HG02642 (cell line): ENCODE results near the gene SIK3.

Experiments
- ATAC-seq: cut with Tn5 transposase; IDR thresholded peaks from one replicate; pipeline ENCODE4 v1.9.1; 2021; ENCODE audit warnings: mild to moderate bottlenecking; ENCODE audit not compliant: unreplicated experiment, poor library complexity

SIK3 gene

GRCh38 chr11:116855413-116855812 lies 242.8 kb downstream of the SIK3 start:
- ATAC-seq: no peak

DNA sequence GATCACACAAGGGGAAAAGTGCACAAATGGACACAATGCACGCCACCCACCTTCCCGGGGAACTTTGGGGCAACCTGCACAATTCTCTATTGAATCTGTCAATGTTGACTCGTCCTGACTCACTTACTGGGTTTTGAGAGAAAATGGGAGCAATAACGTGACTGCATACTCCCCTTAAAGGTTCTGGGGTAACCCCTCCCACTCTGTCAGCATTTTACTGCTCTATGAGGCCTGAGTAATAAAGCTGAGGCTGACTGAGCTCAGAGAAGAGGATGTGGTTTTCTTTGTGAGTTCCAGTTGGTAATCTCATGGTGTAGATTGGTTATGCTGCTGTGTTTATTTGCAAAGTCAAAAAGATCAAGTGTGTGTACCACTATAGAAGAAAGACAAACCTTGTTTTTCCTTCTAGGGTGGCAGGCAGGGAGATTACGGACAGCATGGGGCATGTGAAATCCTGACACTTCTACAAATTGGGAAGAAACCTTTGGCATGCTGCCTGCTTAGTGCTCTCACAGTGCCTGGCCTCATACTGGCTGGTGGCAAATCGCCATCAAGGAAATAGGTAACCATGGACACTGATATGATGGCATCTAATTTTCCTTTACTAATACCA lies 244.7 kb downstream of the SIK3 start:
- peak; percentile 93 for ATAC-seq

DNA sequence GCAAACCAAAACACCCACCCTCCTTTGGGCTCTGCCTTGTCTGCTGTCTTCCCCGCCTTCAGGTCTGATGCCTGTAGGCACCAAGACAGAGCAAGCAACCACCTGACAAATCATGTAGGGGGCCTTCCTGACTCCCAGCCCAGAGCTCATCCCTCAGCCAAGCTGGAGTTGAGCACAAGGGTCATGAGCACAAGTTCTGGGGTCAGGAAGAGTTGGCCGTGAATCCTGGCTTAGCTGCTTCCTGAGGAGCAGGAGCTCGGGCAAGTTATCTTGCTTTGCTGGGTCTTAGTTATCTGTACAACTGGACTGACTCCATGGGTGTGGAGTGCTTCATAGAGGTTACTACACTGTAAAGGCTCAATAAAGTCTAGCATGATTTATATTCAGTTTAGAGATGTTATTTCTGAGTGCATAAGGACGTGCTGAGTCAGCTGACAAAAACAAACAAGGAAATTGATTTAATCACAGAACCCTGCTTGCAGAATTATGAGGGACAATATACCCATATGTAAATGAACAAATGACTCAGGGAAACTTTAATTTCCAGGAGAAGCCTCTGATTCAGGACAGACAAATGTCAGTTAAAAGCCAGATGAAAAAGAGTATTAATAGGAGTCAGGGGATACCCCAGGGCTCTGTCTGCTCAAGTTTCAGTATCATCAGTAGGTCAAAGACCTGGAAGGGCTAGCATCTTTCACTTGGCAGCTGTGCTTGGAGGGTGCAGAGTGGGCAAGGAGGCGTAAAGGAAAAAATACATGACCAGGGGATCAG lies 245.8 kb downstream of the SIK3 start:
- no peak for ATAC-seq

- ATAC-seq: no peak
Observed at GRCh38 chr11:116851626-116852025, 246.6 kb downstream of the SIK3 start.

DNA sequence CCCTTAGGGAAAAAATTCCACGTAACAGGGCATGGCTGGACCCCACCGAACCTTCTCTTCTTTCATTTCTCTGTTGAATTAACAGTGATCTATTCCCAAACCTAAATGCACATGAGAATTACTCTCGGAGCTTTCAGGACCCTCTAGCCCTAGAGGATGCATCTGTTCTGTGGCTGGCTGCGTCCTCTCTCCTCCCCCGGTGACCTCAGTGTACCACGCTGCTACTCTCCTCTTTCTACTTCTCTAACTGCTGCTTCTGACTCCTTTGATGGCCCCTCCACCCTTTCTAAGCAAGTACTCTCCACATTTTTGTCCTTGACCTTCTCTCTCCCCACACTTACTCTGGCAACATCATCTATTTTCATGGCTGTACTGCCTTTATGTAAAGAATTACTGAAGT lies 248.7 kb downstream of the SIK3 start:
- no peak for ATAC-seq

- ATAC-seq: no peak
Observed at GRCh38 chr11:116849060-116849459, 249.2 kb downstream of the SIK3 start.

DNA sequence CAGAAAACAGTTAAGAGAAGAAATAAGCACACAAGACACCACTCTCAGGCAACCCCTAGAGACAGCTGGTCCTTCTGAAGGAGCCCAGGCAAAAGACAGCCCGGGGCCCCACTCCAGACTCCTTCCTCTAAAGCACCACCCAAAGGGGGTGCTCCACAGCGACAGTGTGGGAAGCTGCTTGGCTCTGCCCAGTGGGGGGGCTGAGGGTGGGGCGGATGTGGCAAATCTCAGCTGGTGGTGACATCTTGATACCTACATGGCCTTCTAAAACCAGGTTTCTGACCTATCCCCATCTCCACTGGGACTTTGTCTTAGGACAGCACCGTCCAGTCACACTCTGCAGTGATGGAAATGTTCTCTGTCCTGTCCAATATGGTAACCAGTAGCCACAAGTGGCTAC lies 250.6 kb downstream of the SIK3 start:
- no peak for ATAC-seq

DNA sequence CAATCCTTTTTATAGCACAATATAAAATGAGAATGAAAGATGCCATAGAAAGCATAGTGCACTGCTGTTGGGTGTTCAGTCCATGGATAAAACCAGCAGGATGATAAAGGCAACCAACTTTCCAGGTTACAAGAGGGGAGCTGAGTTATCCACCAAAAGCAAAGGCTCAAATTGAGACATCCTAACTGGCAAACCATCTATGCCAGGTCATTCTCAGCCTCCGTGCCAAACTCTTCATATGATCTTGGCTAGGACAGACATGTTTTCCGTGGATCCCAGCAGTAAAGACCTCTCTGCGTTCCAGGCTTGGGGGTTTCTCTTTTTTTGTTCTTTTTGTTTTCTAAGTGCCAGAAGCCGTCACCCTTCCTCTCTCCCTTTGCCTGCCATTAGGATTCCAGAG lies 253.5 kb downstream of the SIK3 start:
- ATAC-seq: no peak

- ATAC-seq: no peak
Observed at GRCh38 chr11:116843661-116844060, 254.6 kb downstream of the SIK3 start.

- ATAC-seq: no peak
Observed at GRCh38 chr11:116842909-116843308, 255.3 kb downstream of the SIK3 start.

- ATAC-seq: no peak
Observed at GRCh38 chr11:116842117-116842516, 256.1 kb downstream of the SIK3 start.

DNA sequence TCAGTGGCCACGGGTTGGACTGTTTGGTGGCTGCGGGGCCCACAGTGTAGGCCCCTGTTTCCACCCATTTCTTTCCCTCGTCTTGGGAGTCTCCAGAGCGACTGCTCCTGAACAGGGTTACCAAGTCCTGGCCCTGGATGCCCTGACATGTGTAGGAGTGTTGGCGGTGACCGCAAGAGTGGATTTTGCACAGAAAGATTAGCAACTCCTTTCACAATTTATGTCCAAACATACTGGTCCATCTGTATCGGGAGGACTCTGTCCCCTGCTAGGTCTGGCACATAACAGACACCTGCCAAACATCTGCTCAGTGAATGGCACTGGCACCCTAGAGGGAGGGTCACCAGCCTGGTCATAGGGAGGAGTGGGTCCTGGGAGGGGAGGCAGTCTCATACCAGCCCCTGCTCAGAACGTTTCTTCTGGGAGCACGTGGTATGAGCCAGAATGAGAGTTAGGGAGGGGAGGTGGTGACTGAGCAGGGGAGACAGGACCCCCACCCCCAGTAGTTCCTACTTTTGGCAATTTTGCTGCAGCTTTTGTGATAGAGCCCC lies 257.4 kb downstream of the SIK3 start:
- ATAC-seq: no peak

DNA sequence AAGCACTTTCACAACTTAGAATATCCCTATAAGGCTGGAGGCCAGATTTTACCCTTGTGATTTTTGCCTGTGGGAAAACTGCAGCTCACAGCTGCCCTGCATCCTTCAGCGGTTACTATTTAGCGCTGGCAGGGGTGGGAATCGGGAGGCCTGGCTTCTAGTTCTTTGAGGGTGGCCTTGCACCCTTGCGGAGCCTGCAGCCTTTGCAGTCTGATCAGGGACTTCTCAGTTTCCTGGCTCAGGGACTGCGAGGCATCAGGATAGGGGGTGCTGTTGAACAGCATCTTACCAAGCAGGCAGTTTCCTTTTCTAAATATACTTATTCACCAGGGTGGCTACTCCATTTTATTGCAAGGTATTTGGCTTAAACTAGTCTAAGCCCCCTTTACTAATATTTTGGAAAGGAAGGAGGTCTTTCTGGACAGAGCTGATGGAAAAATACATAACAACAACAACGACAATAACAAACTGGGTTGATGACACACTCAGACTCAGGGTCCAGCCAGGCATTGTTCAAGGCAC lies 257.9 kb downstream of the SIK3 start:
- no peak for ATAC-seq

DNA sequence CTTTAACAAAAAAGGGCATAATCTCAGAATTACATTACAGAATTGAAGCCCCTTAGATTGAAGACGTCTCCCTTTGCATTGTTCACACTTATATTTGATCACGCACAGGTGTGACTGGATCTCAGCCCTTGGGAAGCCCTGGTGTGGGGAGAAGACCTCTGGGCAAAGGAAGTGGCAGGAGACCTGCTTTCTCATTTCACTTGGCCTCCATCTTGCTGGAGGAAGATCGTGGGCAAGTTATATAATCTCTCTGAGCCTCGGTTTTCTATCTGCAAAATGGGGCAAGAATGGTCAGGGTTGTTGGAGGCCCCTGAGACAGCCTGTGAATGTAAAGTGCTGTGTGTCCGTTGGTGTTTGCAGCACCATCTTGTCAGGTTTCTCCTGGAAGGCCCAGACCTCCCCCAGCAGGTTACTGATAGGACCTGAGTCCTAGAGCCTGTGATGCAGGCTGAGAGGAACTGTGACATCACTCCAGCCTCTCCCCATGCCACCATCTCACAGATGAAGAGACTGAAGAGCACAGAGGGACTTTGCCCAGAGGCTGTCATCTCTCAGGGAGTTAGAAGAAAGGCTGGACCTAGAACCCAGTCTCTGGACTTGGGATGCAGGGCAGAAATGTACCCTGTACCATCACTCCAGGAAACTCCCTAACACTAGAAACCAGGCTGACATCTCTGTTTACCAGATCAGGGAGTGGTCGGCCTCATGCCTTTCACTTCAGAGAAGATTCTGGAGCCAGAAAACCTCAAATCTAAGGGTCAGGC lies 259.7 kb downstream of the SIK3 start:
- no peak for ATAC-seq

GRCh38 chr11:116837231-116838091 lies 260.8 kb downstream of the SIK3 start, which contains the start of gene APOA1:
TSS of gene APOA1 (minus strand) at chr11:116837622. CDS start at chr11:116837387, 235 bp downstream.
- ATAC-seq: no peak

DNA sequence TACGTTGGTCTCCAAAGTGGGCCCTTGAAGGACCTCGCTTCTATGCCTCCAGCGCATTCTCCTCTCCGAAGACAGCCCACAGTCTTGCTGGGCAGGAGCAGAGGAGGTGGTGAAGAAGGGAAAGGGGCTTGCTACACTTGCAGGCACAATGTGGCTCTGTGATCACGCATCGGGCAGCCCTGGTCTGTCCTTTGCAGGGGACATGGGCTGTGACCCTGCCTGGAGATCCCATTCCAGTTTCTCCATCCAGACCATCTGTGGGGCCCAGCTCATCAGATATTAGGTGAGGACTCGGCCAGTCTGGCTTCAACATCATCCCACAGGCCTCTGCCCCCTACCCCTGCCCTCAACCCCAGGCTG lies 261.6 kb downstream of the SIK3 start:
- no peak for ATAC-seq

- ATAC-seq: peak; percentile 84
Observed at GRCh38 chr11:116835791-116836631, 262.2 kb downstream of the SIK3 start.

DNA sequence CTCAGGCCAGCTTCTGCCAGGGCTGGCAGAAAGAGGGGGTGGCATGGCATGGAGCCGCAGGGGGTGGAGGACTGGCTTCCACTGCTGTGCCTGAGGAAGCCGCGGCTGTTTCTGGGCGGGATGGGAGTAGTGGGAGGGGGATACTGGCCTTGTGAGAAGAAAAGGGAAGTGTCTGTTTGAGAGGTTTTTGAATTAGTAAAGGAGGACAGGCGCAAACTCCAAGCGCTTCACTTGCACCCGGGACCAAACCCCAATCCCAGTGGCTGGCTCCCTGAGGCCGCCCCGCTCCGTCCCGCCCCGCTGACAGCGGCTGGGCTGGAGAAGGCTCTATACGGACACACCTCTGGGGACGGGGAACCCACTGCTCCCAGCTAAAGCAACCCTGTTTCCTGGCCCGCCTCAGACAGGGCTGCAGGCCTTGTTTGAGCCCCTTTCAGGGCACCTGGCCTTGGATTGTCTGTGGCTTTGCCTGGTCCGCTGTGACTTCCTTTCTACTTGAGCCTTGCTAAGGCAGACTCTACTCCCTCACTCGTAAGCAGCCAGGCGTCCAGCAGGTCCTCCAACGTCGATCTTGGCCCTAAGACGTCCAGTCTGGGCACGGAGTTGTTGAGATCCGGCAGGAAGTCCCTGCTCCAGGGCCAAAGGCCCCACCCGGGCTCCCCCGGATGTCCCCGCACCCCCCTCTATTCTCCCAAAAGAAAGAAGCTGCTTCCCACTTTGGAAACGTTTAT lies 263.0 kb downstream of the SIK3 start:
- ATAC-seq: peak; percentile 17
